GM23338 (cell line): ENCODE measurements around the gene TMEM128. TPM values are rescaled to one million over a fixed set of nuclear protein-coding genes. Genes with fewer than 3 reads are reported as not detected.
"Not testable (repeated sequence)": the region's sequence is repeated elsewhere in the genome, so short reads cannot be mapped to it uniquely, and the experiment has no call there.

ENCODE experiments used
- ATAC-seq: fragments of 200-7000 bp; cut with Tn5 transposase; 3 replicates; pipeline ENCODE4 v1.9.1; 2020
- DNase-seq: peaks from one replicate; pipeline ENCODE4 v3.0.0-alpha.2; 2015; ENCODE audit warnings: low spot score
- H2AFZ ChIP-seq: fragments of 200-600 bp; sonication (generic); 2 replicates; pipeline ENCODE4 v1.8.0; 2016; ENCODE audit warnings: antibody characterized with exemption, mild to moderate bottlenecking, moderate library complexity
- H3F3A ChIP-seq: fragments of 200-600 bp; sonication (generic); replicated peaks from 2 replicates; pipeline ENCODE4 v1.8.0; 2017; ENCODE audit warnings: antibody characterized with exemption, mixed run types, low read depth
- H3K27ac ChIP-seq: fragments of 200-600 bp; sonication (generic); 2 replicates; pipeline ENCODE4 v1.6.1; 2016; ENCODE audit warnings: low read depth
- H3K27me3 ChIP-seq: fragments of 200-600 bp; sonication (generic); 2 replicates; pipeline ENCODE4 v1.8.0; 2016; ENCODE audit warnings: mild to moderate bottlenecking, mixed run types, moderate library complexity; ENCODE audit not compliant: insufficient read depth
- H3K36me3 ChIP-seq: fragments of 200-600 bp; sonication (generic); 2 replicates; pipeline ENCODE4 v1.8.0; 2016; ENCODE audit warnings: mild to moderate bottlenecking; ENCODE audit not compliant: insufficient read depth
- H3K4me1 ChIP-seq: fragments of 200-600 bp; sonication (generic); 2 replicates; pipeline ENCODE4 v1.8.0; 2016; ENCODE audit warnings: mild to moderate bottlenecking, moderate library complexity; ENCODE audit not compliant: insufficient read depth
- H3K4me2 ChIP-seq: fragments of 200-600 bp; sonication (generic); 2 replicates; pipeline ENCODE4 v1.7.1; 2017; ENCODE audit warnings: mixed run types
- H3K4me3 ChIP-seq: fragments of 200-600 bp; sonication (generic); 2 replicates; pipeline ENCODE4 v1.6.1; 2016; ENCODE audit warnings: mixed run types
- H3K79me2 ChIP-seq: fragments of 200-600 bp; sonication (generic); replicated peaks from 2 replicates; pipeline ENCODE4 v1.8.0; 2017; ENCODE audit warnings: mild to moderate bottlenecking; ENCODE audit not compliant: insufficient read depth
- H3K9me2 ChIP-seq: fragments of 200-600 bp; sonication (generic); 2 replicates; pipeline ENCODE4 v1.8.0; 2017; ENCODE audit not compliant: insufficient read depth
- H4K20me1 ChIP-seq: fragments of 200-600 bp; sonication (generic); replicated peaks from 2 replicates; pipeline ENCODE4 v1.8.0; 2017; ENCODE audit warnings: mild to moderate bottlenecking; ENCODE audit not compliant: insufficient read depth
- H3K27ac Mint-ChIP-seq: 2 replicates; pipeline ENCODE4 v1.8.0; 2020; ENCODE audit warnings: inconsistent platforms, mild to moderate bottlenecking, moderate library complexity, mixed read lengths
- H3K27me3 Mint-ChIP-seq: 3 replicates; pipeline ENCODE4 v1.8.0; 2022; ENCODE audit warnings: low read depth, mild to moderate bottlenecking, moderate library complexity, mixed read lengths, inconsistent platforms; ENCODE audit not compliant: insufficient read depth, poor library complexity
- H3K36me3 Mint-ChIP-seq: 3 replicates; pipeline ENCODE4 v1.8.0; 2021; ENCODE audit warnings: low read depth, mild to moderate bottlenecking, inconsistent platforms, moderate library complexity, mixed read lengths
- H3K4me1 Mint-ChIP-seq: 3 replicates; pipeline ENCODE4 v1.8.0; 2020; ENCODE audit warnings: mild to moderate bottlenecking, inconsistent platforms, mixed read lengths
- H3K4me3 Mint-ChIP-seq: 3 replicates; pipeline ENCODE4 v1.8.0; 2021; ENCODE audit warnings: moderate library complexity, mild to moderate bottlenecking, inconsistent platforms, mixed read lengths
- H3K9me3 Mint-ChIP-seq: 3 replicates; pipeline ENCODE4 v1.8.0; 2020; ENCODE audit warnings: moderate library complexity, mild to moderate bottlenecking, inconsistent platforms, mixed read lengths
- EZH2 ChIP-seq: fragments of 200-600 bp; sonication (generic); IDR thresholded peaks from one replicate; pipeline ENCODE4 v1.8.0; 2017; ENCODE audit warnings: antibody characterized with exemption, mild to moderate bottlenecking, low read depth; ENCODE audit not compliant: unreplicated experiment
- EZH2phosphoT487 ChIP-seq: fragments of 200-600 bp; sonication (generic); IDR thresholded peaks from one replicate; pipeline ENCODE4 v1.8.1; 2018; ENCODE audit warnings: antibody characterized with exemption; ENCODE audit not compliant: unreplicated experiment
- NANOG ChIP-seq: IDR thresholded peaks from 2 replicates; pipeline ENCODE4 v1.6.1; 2016; ENCODE audit warnings: antibody characterized with exemption, borderline replicate concordance
- POLR2AphosphoS5 ChIP-seq: IDR thresholded peaks from 2 replicates; pipeline ENCODE4 v1.6.1; 2016; ENCODE audit warnings: antibody characterized with exemption, low read depth
- STAT1 ChIP-seq: IDR thresholded peaks from one replicate; pipeline ENCODE4 v1.6.1; 2016; ENCODE audit warnings: antibody characterized with exemption; ENCODE audit not compliant: unreplicated experiment
- polyA plus RNA-seq: library from polyadenylated mRNA; unstranded; fragments of >200 nt; fragmentation: Nextera tagmentation; extraction: Ambion mirVana; gene quantifications from 2 replicates; pipeline ENCODE4 v1.2.1, GENCODE V29; 2016
- total RNA-seq: library from RNA; depleted of rRNA; stranded (reverse); fragments of >200 nt; shearing (Covaris generic); gene quantifications from 2 replicates; pipeline ENCODE4 v1.2.3, GENCODE V29; 2014
- TF ChIP-seq, protein P1 (sequence below): IDR thresholded peaks from 2 replicates; pipeline ENCODE4 v1.6.1; 2016; ENCODE audit warnings: antibody characterized with exemption
- TF ChIP-seq, protein P2 (sequence below): fragments of 250-450 bp; sonication (Bioruptor Pico); IDR thresholded peaks from 2 replicates; pipeline ENCODE4 v1.5.0; 2020; ENCODE audit warnings: mild to moderate bottlenecking, moderate library complexity
- TF ChIP-seq, protein P3 (sequence below): IDR thresholded peaks from one replicate; pipeline ENCODE4 v1.6.1; 2018; ENCODE audit warnings: antibody characterized with exemption; ENCODE audit not compliant: unreplicated experiment

The TMEM128 gene
- total and polyA plus RNA-seq, 2 experiments from 2014 or later, result 22.7 to 25.9 TPM

DNA sequence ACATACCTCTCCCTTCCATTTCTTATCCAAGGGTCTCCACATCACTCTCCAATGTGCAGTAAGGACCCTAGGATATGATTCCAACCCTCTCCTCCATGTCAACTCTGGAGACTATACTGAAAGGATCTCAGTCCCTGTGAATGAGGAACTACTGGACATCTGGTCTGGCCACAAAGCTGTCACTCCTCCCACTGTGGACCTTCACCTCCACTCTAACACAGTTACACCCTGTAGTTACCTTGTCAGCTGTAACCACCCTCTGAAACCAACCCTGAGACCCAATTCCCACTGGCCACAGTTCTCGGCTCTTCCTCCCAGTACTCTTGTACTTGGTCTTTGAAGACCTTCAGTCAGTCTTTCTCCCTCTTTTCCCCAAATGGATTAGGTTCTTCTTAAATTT lies 2.9 kb downstream of the TMEM128 start:
- Histone ChIP-seq H4K20me1 (peaks cover 4% of the 10 kb centered on the region; the same call in 1 of the 2 replicates), H3F3A (0 out of 2 replicates have a peak, but pooled peaks cover 3% of the 10 kb centered on the region), H2AFZ (no peak overlapping the region), H3K27ac (no peak overlapping the region), H3K9me2 (no peaks in the 10 kb centered on the region), H3K36me3 (peaks cover 18% of the 10 kb centered on the region), H3K4me3 (no peak overlapping the region), H3K4me1 (peaks cover 7% of the 10 kb centered on the region), H3K27me3 (no peaks in the 10 kb centered on the region), H3K79me2 (peaks cover 4% of the 10 kb centered on the region), H3K4me2 (no peak overlapping the region)
- H3K27me3 Mint-ChIP-seq, result peaks cover 2% of the 10 kb centered on the region
- H3K9me3 Mint-ChIP-seq, result no peaks in the 10 kb centered on the region
- no peak overlapping the region for H3K27ac Mint-ChIP-seq
- no peak for ATAC-seq
- peaks cover 34% of the 10 kb centered on the region for H3K36me3 Mint-ChIP-seq
- H3K4me3 Mint-ChIP-seq, result no peak overlapping the region
- no peak for TF ChIP-seq EZH2
- no peak for TF ChIP-seq NANOG
- TF ChIP-seq POLR2AphosphoS5, result no peak
- TF ChIP-seq EZH2phosphoT487, result no peak
- TF ChIP-seq, protein P1, sequence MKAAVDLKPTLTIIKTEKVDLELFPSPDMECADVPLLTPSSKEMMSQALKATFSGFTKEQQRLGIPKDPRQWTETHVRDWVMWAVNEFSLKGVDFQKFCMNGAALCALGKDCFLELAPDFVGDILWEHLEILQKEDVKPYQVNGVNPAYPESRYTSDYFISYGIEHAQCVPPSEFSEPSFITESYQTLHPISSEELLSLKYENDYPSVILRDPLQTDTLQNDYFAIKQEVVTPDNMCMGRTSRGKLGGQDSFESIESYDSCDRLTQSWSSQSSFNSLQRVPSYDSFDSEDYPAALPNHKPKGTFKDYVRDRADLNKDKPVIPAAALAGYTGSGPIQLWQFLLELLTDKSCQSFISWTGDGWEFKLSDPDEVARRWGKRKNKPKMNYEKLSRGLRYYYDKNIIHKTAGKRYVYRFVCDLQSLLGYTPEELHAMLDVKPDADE, result no peak
- TF ChIP-seq, protein P2, sequence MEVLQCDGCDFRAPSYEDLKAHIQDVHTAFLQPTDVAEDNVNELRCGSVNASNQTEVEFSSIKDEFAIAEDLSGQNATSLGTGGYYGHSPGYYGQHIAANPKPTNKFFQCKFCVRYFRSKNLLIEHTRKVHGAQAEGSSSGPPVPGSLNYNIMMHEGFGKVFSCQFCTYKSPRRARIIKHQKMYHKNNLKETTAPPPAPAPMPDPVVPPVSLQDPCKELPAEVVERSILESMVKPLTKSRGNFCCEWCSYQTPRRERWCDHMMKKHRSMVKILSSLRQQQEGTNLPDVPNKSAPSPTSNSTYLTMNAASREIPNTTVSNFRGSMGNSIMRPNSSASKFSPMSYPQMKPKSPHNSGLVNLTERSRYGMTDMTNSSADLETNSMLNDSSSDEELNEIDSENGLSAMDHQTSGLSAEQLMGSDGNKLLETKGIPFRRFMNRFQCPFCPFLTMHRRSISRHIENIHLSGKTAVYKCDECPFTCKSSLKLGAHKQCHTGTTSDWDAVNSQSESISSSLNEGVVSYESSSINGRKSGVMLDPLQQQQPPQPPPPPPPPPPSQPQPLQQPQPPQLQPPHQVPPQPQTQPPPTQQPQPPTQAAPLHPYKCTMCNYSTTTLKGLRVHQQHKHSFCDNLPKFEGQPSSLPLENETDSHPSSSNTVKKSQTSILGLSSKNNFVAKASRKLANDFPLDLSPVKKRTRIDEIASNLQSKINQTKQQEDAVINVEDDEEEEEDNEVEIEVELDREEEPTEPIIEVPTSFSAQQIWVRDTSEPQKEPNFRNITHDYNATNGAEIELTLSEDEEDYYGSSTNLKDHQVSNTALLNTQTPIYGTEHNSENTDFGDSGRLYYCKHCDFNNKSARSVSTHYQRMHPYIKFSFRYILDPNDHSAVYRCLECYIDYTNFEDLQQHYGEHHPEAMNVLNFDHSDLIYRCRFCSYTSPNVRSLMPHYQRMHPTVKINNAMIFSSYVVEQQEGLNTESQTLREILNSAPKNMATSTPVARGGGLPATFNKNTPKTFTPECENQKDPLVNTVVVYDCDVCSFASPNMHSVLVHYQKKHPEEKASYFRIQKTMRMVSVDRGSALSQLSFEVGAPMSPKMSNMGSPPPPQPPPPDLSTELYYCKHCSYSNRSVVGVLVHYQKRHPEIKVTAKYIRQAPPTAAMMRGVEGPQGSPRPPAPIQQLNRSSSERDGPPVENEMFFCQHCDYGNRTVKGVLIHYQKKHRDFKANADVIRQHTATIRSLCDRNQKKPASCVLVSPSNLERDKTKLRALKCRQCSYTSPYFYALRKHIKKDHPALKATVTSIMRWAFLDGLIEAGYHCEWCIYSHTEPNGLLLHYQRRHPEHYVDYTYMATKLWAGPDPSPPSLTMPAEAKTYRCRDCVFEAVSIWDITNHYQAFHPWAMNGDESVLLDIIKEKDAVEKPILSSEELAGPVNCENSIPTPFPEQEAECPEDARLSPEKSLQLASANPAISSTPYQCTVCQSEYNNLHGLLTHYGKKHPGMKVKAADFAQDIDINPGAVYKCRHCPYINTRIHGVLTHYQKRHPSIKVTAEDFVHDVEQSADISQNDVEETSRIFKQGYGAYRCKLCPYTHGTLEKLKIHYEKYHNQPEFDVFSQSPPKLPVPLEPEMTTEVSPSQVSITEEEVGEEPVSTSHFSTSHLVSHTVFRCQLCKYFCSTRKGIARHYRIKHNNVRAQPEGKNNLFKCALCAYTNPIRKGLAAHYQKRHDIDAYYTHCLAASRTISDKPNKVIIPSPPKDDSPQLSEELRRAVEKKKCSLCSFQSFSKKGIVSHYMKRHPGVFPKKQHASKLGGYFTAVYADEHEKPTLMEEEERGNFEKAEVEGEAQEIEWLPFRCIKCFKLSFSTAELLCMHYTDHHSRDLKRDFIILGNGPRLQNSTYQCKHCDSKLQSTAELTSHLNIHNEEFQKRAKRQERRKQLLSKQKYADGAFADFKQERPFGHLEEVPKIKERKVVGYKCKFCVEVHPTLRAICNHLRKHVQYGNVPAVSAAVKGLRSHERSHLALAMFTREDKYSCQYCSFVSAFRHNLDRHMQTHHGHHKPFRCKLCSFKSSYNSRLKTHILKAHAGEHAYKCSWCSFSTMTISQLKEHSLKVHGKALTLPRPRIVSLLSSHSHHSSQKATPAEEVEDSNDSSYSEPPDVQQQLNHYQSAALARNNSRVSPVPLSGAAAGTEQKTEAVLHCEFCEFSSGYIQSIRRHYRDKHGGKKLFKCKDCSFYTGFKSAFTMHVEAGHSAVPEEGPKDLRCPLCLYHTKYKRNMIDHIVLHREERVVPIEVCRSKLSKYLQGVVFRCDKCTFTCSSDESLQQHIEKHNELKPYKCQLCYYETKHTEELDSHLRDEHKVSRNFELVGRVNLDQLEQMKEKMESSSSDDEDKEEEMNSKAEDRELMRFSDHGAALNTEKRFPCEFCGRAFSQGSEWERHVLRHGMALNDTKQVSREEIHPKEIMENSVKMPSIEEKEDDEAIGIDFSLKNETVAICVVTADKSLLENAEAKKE (CRISPR knock-in tag), result no peak
- no peak for TF ChIP-seq STAT1
- TF ChIP-seq, protein P3, sequence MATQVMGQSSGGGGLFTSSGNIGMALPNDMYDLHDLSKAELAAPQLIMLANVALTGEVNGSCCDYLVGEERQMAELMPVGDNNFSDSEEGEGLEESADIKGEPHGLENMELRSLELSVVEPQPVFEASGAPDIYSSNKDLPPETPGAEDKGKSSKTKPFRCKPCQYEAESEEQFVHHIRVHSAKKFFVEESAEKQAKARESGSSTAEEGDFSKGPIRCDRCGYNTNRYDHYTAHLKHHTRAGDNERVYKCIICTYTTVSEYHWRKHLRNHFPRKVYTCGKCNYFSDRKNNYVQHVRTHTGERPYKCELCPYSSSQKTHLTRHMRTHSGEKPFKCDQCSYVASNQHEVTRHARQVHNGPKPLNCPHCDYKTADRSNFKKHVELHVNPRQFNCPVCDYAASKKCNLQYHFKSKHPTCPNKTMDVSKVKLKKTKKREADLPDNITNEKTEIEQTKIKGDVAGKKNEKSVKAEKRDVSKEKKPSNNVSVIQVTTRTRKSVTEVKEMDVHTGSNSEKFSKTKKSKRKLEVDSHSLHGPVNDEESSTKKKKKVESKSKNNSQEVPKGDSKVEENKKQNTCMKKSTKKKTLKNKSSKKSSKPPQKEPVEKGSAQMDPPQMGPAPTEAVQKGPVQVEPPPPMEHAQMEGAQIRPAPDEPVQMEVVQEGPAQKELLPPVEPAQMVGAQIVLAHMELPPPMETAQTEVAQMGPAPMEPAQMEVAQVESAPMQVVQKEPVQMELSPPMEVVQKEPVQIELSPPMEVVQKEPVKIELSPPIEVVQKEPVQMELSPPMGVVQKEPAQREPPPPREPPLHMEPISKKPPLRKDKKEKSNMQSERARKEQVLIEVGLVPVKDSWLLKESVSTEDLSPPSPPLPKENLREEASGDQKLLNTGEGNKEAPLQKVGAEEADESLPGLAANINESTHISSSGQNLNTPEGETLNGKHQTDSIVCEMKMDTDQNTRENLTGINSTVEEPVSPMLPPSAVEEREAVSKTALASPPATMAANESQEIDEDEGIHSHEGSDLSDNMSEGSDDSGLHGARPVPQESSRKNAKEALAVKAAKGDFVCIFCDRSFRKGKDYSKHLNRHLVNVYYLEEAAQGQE, result no peak
- no peak for DNase-seq
- H3K4me1 Mint-ChIP-seq, result peaks cover 11% of the 10 kb centered on the region

DNA sequence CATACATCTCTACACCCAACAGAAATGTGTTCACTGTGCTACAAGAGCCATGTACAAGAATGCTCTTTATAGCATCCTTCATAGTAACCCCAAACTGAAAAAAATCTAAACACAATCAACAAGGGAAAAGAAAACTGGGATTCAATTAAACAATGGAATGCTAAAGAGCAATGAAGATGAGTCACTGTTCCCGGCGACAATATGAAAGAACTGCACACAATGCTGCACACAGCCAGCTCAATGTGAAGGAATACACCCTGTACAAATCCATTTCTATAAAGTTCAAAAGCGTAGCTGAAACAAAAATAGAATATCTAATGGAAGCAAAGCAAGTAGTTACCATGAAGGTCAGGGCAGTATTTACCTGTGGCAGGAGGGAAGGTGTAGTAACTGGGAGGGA lies 8.5 kb downstream of the TMEM128 start:
- not testable (repeated sequence) for ATAC-seq, H3K27ac Mint-ChIP-seq, H2AFZ ChIP-seq, H3K9me2 ChIP-seq, H3K4me1 Mint-ChIP-seq, H3K9me3 Mint-ChIP-seq, H3F3A ChIP-seq, H3K4me3 Mint-ChIP-seq, H3K79me2 ChIP-seq, H3K4me2 ChIP-seq, H4K20me1 ChIP-seq, H3K4me1 ChIP-seq, H3K27me3 Mint-ChIP-seq, H3K4me3 ChIP-seq, DNase-seq, H3K27me3 ChIP-seq, H3K27ac ChIP-seq
- peaks cover 16% of the 10 kb centered on the region for H3K36me3 ChIP-seq
- H3K36me3 Mint-ChIP-seq, result peaks cover 55% of the 10 kb centered on the region
